Activated effector memory CD4-positive, alpha-beta T cell treated with Interleukin-2 at 50 U/mL for 16 hours (primary cell): ENCODE measurements around the gene LARP4B.
"Not testable (repeated sequence)": the region's sequence is repeated elsewhere in the genome, so short reads cannot be mapped to it uniquely, and the experiment has no call there.

Experiments
- DNase-seq: peaks from one replicate; pipeline ENCODE4 v3.0.0-alpha.2; 2020

Gene LARP4B

GRCh38 chr10:955820-956217 is 24.3 kb upstream of the LARP4B start:
- DNase-seq: no peak

- no peak for DNase-seq
Observed at GRCh38 chr10:955127-955819, 23.8 kb upstream of the LARP4B start.

- no peak for DNase-seq
Observed at GRCh38 chr10:954396-954795, 22.9 kb upstream of the LARP4B start.

DNA sequence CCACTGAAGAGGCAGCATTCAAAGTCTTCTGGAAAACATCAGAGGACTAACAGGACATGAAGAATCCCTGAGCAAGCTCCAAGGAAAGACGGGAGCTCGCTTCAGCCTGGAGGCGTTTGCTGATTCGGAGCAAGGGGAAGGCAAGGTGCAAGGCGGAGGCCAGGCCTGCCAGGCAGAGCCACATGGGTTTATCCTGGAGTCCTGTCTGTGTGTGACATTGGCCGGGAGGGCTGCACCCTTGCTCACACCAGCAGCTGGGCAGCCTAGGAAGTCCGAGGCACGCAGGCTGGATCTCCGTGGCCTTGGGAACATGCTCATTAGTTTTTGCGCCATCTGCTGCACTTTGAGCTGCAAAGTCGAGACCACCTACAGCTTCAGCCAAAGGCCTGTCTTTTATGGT is 22.3 kb upstream of the LARP4B start:
- no peak for DNase-seq

DNA sequence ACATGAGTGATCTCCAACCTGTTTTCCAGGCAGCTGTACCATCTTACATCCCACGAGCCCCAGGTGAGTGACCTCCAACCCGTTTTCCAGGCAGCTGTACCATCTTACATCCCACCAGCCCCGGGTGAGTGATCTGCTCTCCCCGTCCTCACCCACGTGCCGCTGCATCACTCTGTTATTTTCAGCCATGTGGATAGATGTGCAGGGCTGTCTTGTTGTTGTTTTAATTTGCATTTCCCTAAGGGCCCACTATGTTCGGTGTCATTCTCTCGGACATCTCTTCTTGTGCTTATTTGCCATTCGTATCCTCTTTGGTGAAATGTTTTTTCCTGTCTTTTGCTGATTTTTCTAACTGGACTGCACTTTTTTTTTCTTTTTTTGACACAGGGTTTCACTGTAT is 17.9 kb upstream of the LARP4B start:
- no peak for DNase-seq

GRCh38 chr10:948347-948746 is 16.8 kb upstream of the LARP4B start:
- DNase-seq: no peak

DNA sequence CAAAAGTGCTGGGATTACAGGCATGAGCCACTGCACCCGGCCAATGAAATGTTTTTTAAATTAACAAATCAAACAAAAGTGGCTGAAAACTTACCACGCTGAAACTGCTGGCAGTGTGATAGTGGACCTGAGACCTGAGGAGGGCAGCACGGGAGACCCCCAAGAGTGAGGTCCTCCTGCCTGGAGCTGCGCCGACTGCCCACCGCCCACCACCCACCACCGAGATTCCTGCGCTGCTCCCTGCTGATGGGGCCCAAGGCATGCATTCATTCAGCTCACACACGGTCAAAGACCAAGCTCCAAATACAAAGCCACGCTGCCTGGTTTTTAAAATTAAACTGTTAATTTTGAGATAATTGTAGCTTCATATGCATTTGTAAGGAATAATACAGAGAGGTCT is 16.4 kb upstream of the LARP4B start:
- DNase-seq: no peak

GRCh38 chr10:947051-947450 is 15.5 kb upstream of the LARP4B start:
- no peak for DNase-seq

DNA sequence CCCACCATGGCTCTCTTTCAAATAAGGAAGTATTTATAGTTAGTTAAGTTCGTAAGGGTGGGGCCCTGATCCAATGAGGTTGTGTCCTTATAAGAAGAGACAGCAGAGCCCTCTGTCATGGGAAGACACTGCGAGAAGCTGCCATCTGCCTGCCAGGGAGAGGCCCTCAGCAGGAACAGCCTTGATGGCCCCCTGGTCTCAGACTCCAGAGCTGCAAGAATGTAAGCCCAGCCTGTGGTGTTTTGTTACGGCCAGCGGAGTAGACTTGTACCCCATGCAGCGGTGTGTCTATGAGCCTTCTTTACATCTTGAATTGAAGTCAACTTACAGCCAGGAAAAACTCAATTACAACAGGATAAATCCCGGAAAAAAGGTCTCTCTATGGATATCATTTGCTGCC is 14.3 kb upstream of the LARP4B start:
- DNase-seq: no peak

DNA sequence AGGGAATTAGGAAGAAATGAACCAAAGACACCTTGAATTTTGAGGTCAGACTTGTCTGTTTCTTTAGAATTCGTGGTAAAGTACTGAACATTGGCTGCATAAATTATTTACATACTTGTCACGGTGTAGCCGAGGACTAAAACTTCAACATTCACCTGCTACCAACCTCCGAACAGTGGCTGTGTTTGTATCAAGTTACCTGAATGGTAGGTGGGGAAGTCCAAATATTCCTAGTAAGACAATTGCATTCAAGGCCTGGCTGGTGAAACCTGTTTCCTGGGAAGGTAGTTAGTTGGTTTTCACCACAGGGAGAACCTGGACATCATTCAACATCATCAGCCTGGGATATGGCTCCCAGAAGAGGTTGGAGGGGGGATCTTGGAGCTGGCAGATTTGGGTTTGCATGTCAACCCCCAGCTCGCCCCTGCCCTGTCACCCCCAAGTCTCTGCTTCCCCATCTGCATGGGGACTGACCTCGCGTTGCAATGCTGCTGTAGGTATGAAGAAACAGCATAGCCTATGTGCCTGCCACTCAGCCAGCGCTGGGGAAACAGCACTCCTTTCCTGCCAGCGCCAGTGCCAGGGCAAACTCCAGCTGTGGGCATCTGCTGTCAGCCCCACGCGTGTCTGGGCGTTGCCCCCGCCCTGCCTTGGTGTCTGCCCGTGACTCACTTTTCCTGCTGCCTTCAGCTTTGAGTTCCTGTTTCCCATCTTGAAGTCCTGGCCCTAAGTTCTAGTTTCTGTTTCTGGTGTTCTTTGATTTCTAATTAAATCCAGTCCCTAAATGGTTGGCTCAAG is 12.7 kb upstream of the LARP4B start:
- peak; percentile 8 for DNase-seq

DNA sequence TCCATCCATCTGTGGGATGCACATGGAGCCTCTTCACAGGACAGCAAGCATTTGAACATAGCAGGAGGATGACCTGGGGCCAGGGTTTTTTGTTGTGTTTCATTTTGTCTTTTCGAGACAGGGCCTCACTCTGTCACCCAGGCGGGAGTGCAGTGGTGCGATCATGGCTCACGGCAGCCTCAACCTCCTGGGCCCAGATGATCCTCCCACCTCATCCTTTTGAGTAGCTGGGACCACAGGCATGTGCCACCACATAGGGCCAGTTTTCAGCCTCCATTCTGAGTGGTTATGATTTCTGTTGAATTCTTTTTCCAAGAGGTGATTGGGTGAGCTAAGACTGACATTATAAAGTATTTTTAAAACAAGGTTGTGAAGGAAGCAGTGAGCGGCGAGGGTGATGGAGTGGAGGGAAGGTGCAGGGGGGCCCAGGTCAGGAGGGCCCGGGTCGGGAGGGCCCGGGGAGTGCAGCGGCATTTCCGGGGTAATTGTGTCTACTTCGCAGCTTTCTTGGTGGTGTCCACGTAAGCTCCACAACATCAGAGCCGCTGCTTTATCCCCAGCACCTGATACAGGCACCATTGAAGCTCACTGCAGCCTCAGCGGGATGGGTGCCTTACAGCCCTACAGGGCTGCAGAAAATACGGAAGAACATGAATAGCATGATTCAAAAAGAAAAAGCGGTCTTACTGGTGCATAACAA is 12.0 kb upstream of the LARP4B start:
- no peak for DNase-seq

DNA sequence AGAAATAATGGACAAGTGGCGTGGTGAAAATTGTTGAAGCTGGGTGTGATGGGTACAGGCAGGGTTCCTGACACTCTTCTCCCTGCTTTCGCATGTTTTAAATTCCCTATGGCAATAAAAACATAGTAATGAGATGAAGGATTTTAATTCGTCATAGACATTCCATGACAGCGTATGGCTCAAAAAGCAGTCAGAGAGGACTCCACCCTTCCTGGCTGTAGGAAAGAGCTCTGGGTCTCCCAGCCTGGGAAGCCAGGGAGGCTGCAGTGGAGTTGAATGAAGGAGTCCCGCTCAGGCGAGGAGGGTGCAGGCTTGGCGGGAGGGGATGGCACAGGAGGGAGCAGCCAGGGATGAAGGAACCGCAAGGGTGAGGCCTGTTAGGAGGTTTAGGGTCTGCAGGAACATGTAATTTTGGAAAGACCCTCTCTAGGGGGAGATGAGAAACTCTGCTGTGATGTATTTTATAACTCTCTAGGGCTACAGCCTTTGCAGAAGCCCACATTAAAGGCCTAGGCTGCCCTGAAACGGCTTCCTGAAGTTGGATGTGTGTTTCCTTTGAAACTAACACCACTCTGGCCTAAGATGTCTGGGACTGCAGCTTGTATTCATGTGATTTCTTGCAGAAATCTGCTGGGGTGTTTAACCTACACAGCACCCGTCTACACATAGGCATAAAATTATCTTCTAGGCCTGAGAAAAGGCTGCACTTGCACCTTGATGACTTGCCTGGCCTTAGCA is 7.6 kb upstream of the LARP4B start:
- no peak for DNase-seq

DNA sequence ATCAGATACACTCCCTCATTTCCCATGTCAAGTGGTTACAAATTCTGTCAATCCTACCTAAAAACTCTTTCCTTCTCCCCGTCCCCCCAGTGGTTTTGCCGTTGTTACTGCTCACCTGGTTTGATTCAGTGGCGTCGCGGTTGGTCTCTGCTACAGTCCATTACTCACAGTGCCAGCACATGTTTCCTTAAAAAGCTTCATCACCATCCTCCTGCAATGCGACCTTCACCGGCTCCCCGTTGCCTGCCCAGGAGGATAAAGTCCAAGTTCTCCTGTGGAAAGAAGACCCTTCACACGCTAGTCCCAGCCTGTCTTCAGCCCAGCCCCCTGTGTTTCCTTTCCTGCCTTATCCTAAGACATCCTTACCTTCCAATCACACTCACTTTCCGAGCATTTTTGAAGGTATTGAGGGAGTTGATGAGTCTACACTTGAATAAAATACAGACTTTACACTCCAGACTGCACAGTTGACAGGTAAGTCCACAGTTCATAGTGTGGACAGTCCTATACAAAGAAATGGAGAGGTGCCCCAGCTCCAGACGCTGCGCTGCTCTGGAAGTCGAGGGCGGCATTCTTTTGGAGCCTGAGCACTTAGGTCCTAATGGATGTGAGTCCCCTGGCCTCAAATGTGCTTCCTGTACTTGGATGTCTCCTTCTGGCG is 3.4 kb upstream of the LARP4B start:
- DNase-seq: no peak

DNA sequence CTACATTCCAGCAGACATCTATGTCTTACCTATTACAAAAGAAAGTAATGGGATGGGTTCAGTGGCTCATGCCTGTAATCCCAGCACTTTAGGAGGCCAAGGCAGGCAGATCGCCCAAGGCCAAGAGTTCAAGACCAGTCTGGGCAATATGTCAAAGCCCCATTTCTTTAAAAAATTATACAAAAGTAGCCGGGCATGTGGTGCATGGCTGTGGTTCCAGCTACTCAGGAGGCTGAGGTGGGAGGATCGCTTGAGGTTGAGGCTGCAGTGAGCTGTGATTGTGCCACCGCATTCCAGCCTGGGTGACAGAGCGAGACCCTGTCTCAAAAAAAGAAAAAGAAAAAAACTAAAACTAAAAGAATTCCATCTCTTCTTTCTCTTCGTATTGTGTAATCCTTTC is 2.7 kb upstream of the LARP4B start:
- not testable (repeated sequence) for DNase-seq

- DNase-seq: no peak
Observed at GRCh38 chr10:932589-932988, 1.1 kb upstream of the LARP4B start.

- DNase-seq: peak; percentile 12
Observed at GRCh38 chr10:930625-931325, 730 bp downstream of the LARP4B start.

GRCh38 chr10:929960-930624 is 1.4 kb downstream of the LARP4B start:
- no peak for DNase-seq

DNA sequence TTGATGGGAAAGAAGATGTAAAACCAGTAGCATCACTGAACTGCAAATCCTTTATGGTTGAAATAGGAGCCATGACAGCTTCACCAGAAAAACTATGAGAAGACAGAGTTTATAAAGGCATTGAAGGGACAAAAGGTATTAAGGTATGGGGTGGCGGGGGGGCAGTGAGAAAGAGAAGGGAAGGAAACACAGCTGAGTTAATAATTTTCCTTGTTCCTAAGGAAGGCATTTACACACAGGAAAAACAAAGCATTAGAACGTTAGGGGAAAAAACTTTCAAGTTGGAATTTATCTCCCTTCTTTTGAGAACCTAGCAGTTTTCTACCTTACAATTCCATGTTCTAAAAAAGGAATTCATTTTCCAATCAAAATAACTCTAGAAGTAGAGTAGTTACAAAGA is 4.4 kb downstream of the LARP4B start:
- DNase-seq: no peak

DNA sequence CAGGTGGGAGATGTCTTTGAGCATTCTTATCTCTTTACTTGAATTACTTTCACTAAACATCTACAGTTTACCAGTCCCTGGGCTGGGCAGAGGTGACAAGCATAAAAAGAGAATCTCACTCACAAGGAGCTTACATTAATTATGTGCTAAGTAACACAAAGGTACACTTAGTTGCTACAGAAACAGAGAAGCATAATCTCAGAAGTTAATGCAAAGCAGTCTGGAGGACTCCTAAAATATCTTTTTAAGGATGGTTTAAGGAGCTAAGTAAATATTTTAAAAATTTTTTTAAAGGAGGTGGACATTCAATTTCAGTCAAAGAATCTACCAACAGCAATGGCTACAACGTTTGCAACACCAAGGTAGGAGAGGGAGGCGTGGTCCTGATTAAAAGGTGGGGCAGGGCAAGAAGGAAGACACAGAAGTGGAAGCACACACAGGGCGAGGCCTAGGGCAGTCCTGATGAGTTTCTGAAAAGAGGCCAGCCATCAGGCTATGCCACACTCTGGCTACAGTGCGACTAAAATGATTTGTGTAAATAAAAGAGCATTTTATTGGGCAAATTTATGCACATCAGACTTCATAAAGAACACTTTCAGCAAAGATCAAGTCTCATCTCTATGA is 5.3 kb downstream of the LARP4B start:
- DNase-seq: no peak

GRCh38 chr10:924524-924859 is 7.0 kb downstream of the LARP4B start:
- no peak for DNase-seq

GRCh38 chr10:923844-924523 is 7.5 kb downstream of the LARP4B start:
- no peak for DNase-seq
